ENCODE measurements around the gene STAT6.

STAT6 gene

GRCh38 chr12:57098546-57098945, 12.6 kb downstream of the STAT6 start:
- DNase-seq = no peak

GRCh38 chr12:57097554-57097835, 13.7 kb downstream of the STAT6 start:
- DNase-seq = no peak

- no peak for DNase-seq
Measured at GRCh38 chr12:57096748-57097553, 14.2 kb downstream of the STAT6 start.

- DNase-seq = peak; percentile 26
Measured at GRCh38 chr12:57096099-57096572, 15.0 kb downstream of the STAT6 start.

- no peak for DNase-seq
Measured at GRCh38 chr12:57095440-57095839, 15.7 kb downstream of the STAT6 start.

- no peak for DNase-seq
Measured at GRCh38 chr12:57094208-57095160, 16.7 kb downstream of the STAT6 start.

- DNase-seq = peak; percentile 49
Measured at GRCh38 chr12:57093415-57094207, 17.6 kb downstream of the STAT6 start.

GRCh38 chr12:57092876-57093414, 18.2 kb downstream of the STAT6 start:
- no peak for DNase-seq

- no peak for DNase-seq
Measured at GRCh38 chr12:57092529-57092862, 18.7 kb downstream of the STAT6 start.

- no peak for DNase-seq
Measured at GRCh38 chr12:57091638-57092528, 19.3 kb downstream of the STAT6 start.

- no peak for DNase-seq
Measured at GRCh38 chr12:57090924-57091637, 20.1 kb downstream of the STAT6 start.

GRCh38 chr12:57090490-57090889, 20.7 kb downstream of the STAT6 start:
- DNase-seq = no peak

GRCh38 chr12:57089271-57090245, 21.6 kb downstream of the STAT6 start:
- peak; percentile 54 for DNase-seq

- DNase-seq = peak; percentile 83
Measured at GRCh38 chr12:57088354-57089270, 22.6 kb downstream of the STAT6 start, which contains the start of gene NAB2. Gene NAB2 (plus strand): TSS chr12:57089114. CDS start chr12:57089272, 158 bp downstream.

- peak; percentile 87 for DNase-seq
Measured at GRCh38 chr12:57087691-57088353, 23.3 kb downstream of the STAT6 start.

- peak; percentile 32 for DNase-seq
Measured at GRCh38 chr12:57087010-57087690, 24.0 kb downstream of the STAT6 start.

- peak; percentile 63 for DNase-seq
Measured at GRCh38 chr12:57086493-57087009, 24.6 kb downstream of the STAT6 start.

Measured in NCI-H2227 treated with DMSO at 0.1 percent for 48 hours (cell line).